GM19452 (cell line): ENCODE measurements around the gene NPR3.

ENCODE experiments used
- ATAC-seq: cut with Tn5 transposase; IDR thresholded peaks from one replicate; pipeline ENCODE4 v1.9.1; 2021; ENCODE audit not compliant: unreplicated experiment

NPR3 gene, protein sequence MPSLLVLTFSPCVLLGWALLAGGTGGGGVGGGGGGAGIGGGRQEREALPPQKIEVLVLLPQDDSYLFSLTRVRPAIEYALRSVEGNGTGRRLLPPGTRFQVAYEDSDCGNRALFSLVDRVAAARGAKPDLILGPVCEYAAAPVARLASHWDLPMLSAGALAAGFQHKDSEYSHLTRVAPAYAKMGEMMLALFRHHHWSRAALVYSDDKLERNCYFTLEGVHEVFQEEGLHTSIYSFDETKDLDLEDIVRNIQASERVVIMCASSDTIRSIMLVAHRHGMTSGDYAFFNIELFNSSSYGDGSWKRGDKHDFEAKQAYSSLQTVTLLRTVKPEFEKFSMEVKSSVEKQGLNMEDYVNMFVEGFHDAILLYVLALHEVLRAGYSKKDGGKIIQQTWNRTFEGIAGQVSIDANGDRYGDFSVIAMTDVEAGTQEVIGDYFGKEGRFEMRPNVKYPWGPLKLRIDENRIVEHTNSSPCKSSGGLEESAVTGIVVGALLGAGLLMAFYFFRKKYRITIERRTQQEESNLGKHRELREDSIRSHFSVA

DNA sequence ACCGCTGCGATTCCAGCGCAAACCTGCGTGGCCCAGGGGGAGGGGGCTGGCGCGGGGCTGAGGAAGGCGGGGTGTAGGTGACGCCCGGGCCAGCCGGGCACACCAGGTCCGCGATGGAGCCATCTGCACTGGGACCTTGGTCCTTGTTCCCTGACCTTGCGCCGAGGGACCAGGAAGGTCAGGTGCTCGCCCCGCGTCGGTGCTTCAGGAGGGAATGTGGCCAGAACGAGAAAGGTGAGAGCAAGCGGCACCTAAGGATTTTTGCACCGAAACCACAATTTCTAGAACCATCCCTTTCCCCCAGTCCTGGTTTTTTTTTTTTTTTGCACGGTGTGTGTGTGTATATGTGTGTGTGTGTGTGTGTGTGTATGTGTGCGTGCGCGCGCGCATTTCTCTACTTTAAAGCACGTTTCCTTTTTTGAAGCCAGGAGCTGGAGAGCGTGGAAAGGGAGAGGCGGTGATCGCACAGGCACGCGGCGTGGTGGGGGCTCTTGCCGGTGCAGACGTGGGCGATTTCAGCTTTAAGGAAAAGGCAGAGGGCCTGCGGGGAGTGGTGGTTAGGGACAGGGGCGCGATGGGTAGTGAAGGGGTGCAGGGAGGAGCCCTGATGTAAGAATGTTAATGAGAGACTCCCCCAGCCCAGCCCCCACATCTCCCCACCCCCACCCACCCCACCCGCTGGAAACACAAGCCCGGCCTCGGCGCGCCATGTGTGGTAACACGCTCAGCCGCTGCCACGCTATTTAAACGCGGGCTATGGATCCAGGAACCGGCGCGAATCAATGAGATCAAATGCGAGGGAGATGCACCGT is at the start of gene NPR3:
TSS of gene NPR3 (plus strand) at position 772 of the 812 bp plus-strand sequence. CDS start 456 bp downstream, outside the sequence.
- no peak for ATAC-seq

DNA sequence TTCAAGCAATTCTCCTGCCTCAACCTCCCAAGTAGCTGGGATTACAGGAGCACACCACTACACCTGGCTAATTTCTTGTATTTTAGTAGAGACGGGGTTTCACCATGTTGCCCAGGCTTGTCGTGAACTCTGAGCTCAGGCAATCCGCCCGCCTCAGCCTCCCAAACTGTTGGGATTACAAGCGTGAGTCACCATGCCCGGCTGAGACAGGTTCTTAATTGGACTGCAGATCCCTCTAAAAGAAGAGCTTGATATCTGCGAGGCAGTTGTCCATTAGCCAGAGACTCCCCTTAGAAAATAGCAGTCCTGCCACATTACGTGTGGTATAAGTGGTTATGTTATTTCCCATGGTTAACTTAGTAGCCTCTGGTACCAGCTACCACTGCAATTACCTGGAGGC is 46.6 kb upstream of the NPR3 start:
- ATAC-seq, result no peak

GRCh38 chr5:32668552-32668951 is 42.6 kb upstream of the NPR3 start:
- no peak for ATAC-seq

DNA sequence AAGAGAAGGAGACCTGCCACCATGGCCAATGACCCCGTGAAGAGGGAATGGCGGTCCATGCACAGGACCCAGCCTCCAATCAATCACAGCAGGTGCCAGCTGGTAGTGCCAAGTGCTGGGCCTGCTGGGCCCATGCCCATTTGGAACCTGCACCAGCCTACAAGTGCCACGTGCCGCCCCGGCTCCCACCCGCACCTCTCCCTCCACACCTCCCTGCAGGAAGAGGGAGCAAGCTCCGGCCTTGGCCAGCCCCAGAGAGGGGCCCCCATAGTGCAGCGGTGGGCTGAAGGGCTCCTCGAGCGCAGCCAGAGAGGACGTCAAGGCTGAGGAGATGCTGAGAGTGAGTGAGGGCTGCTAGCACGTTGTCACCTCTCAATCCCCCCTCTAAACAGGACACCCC is 37.8 kb upstream of the NPR3 start:
- ATAC-seq, result no peak

DNA sequence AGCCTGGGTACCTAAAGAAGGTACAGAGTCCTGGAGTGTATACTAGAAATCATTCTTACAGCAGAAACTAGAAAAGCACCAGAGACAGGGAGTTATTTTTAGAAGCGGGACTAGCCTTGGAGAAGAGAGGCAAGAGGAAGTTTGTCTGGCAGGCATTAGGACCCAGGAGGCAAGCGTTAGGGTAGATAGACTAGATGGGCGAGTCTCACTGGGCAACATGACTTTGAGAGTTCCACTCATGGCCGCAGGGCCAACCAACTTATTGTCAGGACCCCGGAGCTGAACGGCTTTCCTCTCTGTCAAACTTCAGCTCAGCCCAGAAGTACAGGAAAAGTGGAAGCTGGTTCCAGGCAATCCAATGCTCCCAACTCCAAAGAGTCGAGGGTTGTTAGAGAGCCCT is 34.1 kb upstream of the NPR3 start:
- ATAC-seq, result no peak

DNA sequence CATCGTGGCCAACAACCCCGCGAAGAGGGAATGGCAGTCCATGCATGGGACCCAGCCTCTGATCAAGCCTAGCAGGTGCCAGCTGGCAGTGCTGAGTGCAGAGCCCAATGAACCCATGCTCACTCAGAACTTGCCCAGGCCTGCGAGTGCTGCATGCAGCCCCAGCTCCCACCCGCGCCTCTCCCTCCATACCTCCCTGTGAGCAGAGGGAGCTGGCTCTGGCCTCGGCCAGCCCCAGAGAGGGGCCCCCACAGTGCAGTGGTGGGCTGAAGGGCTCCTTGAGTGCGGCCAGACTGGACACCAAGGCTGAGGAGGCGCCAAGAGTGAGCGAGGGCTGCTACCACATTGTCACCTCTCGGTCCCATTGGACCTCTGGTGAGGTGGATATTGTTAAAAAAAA is 32.6 kb upstream of the NPR3 start:
- ATAC-seq, result no peak

DNA sequence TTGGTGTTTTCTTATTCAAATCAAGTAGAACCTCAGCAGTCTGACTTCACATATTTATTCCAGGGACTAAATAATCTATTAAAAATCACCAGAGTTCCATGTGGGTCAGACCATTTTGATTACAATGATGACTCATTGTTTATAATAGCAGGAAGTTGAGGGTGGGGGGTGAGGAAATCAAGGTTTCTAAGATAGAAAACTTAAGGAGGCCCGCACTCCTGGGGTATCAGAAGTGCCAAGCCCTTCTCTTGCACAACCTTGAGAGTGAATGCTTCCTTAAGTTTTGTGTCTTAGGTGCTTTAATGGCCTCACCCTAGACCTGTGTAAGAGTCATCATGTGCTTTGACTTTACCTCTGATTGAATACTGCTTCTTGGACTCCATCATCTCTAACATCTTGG is 31.9 kb upstream of the NPR3 start:
- ATAC-seq, result no peak

- no peak for ATAC-seq
These were observed 30.9 kb upstream of the NPR3 start for GRCh38 chr5:32680183-32680582.

DNA sequence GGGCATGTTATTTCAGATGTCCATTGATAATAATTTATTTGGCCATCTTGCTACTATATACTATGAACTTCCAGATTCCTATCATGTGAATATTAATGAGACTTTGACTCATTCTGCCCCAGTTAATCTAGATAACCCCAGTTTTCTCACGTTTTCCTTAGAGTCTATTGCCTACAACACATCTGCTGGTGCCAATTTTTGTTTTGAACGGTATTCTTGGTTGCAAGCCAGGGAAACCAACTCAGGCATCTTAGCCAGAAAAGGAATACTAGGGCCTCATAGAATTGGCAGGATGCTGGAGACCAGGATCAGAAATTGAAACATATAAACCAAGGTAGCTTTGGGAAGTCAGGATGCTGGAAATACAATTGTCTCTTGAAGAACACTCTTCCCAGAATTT is 28.0 kb upstream of the NPR3 start:
- ATAC-seq, result no peak

GRCh38 chr5:32684260-32684659 is 26.9 kb upstream of the NPR3 start:
- ATAC-seq, result no peak

DNA sequence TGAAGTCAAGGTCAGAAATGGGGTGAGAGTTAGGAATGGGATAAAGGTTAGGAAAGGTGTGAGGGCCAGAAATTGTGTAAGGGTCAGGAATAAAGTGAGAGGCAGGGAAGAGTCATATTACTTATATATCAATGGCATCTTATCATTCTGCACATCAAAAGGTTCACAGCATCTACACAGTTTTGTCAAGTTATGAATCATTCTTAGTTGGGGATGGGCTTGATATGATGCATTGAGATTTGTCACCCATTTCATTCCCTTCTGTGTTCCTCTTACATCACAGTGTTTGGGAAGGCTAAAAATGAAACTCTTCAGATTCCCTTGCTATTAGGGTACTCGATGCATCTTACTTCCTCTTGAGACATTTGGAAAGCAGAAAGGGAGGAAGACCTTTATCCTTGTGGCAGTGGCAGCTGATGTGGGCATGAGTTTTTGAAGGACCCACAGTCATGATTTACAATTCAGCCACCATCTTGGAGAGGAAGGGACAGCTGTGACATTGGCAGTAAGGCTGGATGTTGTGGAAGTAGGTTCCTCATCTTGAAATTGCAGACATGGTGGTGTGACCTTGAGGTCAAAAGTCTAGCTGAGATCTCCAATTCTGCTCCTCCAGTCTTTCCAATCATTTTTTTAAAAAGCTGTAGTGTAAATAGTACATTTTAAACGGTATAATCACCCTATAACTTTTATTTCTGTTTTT is 24.2 kb upstream of the NPR3 start:
- no peak for ATAC-seq

DNA sequence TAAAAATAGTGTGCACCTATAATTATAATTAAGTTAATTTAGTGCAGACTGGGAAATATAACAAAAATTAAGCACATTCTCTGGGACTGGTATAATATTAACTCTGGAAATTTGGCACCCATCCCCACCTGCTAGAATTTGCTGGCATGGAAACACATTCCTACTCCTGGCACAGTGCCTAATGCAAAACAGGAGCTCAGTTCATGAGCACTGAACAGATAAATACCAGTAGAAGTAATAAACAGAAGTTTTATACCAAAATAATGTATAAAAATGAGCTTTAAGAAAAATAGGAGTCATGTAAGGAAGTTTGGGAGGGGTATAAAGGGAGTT is 23.7 kb upstream of the NPR3 start:
- ATAC-seq, result no peak

DNA sequence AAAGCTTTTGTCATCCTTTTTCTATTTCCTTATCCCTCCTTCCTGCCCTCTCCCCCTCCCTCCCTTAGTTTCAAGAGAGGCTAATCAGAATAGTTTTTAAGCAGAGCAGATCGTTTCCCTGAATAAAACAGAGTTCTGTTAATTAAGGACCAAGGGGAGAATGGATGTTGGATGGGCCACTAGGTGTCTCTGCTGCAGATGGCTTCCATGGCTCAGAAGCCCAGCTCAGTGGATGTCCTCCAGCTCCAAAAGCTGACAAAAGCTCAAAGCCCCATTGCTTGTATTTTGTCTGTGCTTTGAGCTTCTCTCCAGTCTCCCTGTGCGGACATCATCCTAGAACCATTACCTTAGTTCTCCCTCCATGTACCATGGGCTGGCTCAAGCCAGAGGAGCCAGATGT is 21.0 kb upstream of the NPR3 start:
- no peak for ATAC-seq

- ATAC-seq, result no peak
These were observed 20.5 kb upstream of the NPR3 start for GRCh38 chr5:32690666-32691065.

- ATAC-seq, result no peak
These were observed 18.9 kb upstream of the NPR3 start for GRCh38 chr5:32692036-32692746.

- no peak for ATAC-seq
These were observed 7.2 kb upstream of the NPR3 start for GRCh38 chr5:32703957-32704356.

GRCh38 chr5:32707418-32707997 is 3.6 kb upstream of the NPR3 start:
- no peak for ATAC-seq

DNA sequence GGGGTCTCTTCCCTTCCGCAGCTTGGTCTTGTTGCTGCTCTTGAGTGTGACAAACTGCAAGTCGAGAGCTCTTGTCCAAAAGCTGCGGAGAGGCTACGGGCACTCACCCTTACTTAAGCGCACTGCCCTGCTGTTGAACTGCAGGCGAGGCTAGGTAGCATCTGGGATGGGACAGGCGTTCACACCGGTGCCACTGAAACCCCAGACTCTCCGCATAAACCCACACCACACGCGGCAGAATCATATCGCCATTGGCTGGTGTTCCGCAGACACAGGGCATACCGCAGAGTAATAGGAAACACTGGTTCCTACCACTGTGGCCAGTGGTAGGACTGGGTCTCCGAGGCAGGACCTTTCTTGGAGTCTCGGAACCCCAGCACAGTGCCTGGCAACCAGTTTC is 2.2 kb upstream of the NPR3 start:
- no peak for ATAC-seq

DNA sequence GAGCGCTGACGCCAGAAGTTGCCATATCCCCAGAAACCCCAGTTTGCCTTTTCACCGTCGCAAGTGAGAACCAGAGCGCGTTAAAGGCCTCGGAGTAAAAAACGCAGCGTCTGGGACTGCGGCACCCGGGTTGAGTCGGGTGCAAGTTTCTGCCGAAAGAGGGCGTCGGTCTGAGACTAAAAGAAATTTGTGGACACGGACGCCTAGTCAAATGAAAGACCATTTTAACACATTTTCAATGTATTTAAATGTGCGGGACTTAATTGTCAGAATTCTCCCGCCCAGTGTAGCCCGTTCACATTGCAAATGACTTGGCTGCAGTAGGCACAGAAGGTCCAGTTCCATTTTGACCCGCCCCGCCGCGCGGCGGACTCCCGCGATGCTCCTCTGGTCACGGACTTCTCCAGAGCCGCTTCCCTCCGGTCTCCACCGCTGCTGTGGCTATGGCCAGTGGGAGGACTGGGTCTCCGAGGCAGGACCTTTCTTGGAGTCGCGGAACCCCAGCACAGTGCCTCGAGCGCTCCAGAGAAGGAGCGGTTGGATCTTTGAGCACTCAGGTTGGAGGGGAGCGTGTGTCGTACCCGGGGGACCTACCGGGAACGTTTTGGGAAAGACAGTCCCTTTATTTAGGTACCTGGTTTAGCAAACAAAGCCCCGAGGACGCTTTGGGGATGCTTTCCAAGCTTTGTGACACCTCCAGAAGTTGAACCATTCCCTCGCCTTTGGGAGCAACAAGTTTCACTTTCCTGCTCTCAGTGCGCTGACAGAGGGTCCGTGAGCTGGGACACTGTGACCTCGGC is 1.2 kb upstream of the NPR3 start:
- ATAC-seq, result peak; percentile 60

- no peak for ATAC-seq
These were observed 200 bp downstream of the NPR3 start for GRCh38 chr5:32711362-32711680.
